ENCODE measurements around the gene AKT1S1. TPM values are rescaled to one million over a fixed set of nuclear protein-coding genes. Genes with fewer than 3 reads are reported as not detected.

Gene AKT1S1
- total RNA-seq, 4 donors from 2014 or later, result 23.8 to 56.8 (median 43.4) TPM

GRCh38 chr19:49833599-49833998 lies 43.6 kb downstream of the AKT1S1 start:
- Histone ChIP-seq H3K9me3 (no peaks in the 10 kb centered on the region), H3K4me1 (peaks cover 29 to 34% of the 10 kb centered on the region in 2 donors), H3K27ac (peak overlapping the region; percentile 94 to 96 (median 94)), H3K36me3 (peaks cover 0 to 67% of the 10 kb centered on the region in 2 donors), H3K4me3 (no peak overlapping the region), H3K27me3 (no peaks in the 10 kb centered on the region)
- intact Hi-C loops (cut with DNase I; ENCODE audit: low total_unique reads) (no loop called here), in situ Hi-C loops (cut with MboI; ENCODE audit: low sequenced_read_pairs in 4 of 4) (no loop called here)
- peak; percentile 87 for ATAC-seq
- peak; percentile 91 to 93 for DNase-seq
- peak in 1 of 2 donors; percentile 39 for TF ChIP-seq POLR2A (IDR thresholded peaks at IDR 0.05)
- no peak for TF ChIP-seq CTCF (IDR thresholded peaks at IDR 0.05 in 4 of 5, conservative IDR thresholded peaks at IDR 0.05 in 1 of 5)

GRCh38 chr19:49832556-49832955 lies 44.6 kb downstream of the AKT1S1 start:
- TF ChIP-seq CTCF (IDR thresholded peaks at IDR 0.05 in 4 of 5, conservative IDR thresholded peaks at IDR 0.05 in 1 of 5), result no peak
- no peak for TF ChIP-seq POLR2A (IDR thresholded peaks at IDR 0.05)
- DNase-seq (no peak), ATAC-seq (no peak)
- H3K27ac ChIP-seq, result peak overlapping the region; percentile 94 to 96 (median 94)
- peaks cover 33 to 43% of the 10 kb centered on the region in 2 donors for H3K4me1 ChIP-seq
- intact Hi-C loops (cut with DNase I; ENCODE audit: low total_unique reads), result no loop called here
- H3K9me3 ChIP-seq, result no peaks in the 10 kb centered on the region
- H3K36me3 ChIP-seq, result peaks cover 0 to 56% of the 10 kb centered on the region in 2 donors
- no peaks in the 10 kb centered on the region for H3K27me3 ChIP-seq
- H3K4me3 ChIP-seq, result no peak overlapping the region
- in situ Hi-C loops (cut with MboI; ENCODE audit: low sequenced_read_pairs in 4 of 4), result no loop called here

DNA sequence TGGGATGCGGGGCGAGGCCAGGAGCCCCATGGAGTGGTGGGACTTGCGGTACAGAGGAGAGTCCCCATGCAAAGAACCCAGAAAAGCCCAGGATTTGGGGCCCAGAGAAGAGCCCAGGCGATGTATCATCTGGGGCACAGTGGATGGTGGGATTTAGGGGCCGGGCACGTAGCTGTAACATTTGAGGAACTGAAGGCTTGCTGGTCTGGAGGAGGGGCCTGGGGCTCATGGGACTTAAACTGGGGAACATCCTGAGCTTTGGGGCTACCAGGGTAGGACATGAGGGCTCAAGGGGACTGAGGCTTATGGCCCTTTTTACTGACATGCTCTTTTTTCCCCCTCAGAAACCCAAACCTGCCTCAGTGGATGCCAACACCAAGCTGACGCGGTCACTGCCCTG lies 45.6 kb downstream of the AKT1S1 start:
- peak overlapping the region; percentile 94 to 96 (median 94) for H3K27ac ChIP-seq
- peaks cover 0 to 46% of the 10 kb centered on the region in 2 donors for H3K36me3 ChIP-seq
- intact Hi-C loops (cut with DNase I; ENCODE audit: low total_unique reads), result no loop called here

DNA sequence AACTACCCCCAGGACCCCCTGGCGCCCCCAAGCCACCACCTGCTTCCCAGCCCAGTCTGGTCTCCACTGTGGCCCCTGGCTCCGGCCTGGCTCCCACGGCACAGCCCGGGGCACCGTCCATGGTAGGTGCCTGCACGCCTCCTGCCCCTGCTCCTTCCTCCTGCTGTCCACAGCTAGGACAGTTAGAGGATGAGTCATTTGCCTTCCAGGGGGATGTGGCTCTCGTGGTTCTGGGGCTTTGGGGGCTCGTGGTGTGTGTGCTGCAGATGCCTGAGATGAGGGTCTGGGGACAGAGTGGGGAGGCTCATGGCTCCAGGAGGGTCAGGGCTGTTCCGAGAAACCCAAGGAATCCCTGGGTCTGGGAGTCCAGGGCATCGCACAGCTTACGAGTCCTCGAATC lies 46.4 kb downstream of the AKT1S1 start:
- Histone ChIP-seq H3K4me1 (peaks cover 33 to 54% of the 10 kb centered on the region in 2 donors), H3K27me3 (no peaks in the 10 kb centered on the region), H3K9me3 (no peaks in the 10 kb centered on the region), H3K36me3 (peaks cover 0 to 38% of the 10 kb centered on the region in 2 donors), H3K27ac (peak overlapping the region; percentile 94 to 96 (median 94)), H3K4me3 (no peak overlapping the region)
- DNase-seq (no peak), ATAC-seq (no peak)
- in situ Hi-C loops (cut with MboI; ENCODE audit: low sequenced_read_pairs in 4 of 4) (no loop called here), intact Hi-C loops (cut with DNase I; ENCODE audit: low total_unique reads) (no loop called here)
- TF ChIP-seq POLR2A (IDR thresholded peaks at IDR 0.05) (no peak), CTCF (IDR thresholded peaks at IDR 0.05 in 4 of 5, conservative IDR thresholded peaks at IDR 0.05 in 1 of 5) (no peak)

More for the DNA sequence above, 45.6 kb downstream of the AKT1S1 start:
- ATAC-seq (no peak), DNase-seq (no peak)
- TF ChIP-seq CTCF (IDR thresholded peaks at IDR 0.05 in 4 of 5, conservative IDR thresholded peaks at IDR 0.05 in 1 of 5), result no peak
- no peak for TF ChIP-seq POLR2A (IDR thresholded peaks at IDR 0.05)
- Histone ChIP-seq H3K4me1 (peaks cover 33 to 48% of the 10 kb centered on the region in 2 donors), H3K27me3 (no peaks in the 10 kb centered on the region), H3K9me3 (no peaks in the 10 kb centered on the region), H3K4me3 (no peak overlapping the region)
- in situ Hi-C loops (cut with MboI; ENCODE audit: low sequenced_read_pairs in 4 of 4), result no loop called here

GRCh38 chr19:49829721-49830120 lies 47.4 kb downstream of the AKT1S1 start:
- Histone ChIP-seq H3K27ac (peak overlapping the region; percentile 87 to 96 (median 94)), H3K9me3 (no peaks in the 10 kb centered on the region), H3K36me3 (peaks cover 0 to 28% of the 10 kb centered on the region in 2 donors), H3K4me3 (no peak overlapping the region), H3K4me1 (peaks cover 33 to 57% of the 10 kb centered on the region in 2 donors), H3K27me3 (no peaks in the 10 kb centered on the region)
- ATAC-seq (no peak), DNase-seq (no peak)
- in situ Hi-C loops (cut with MboI; ENCODE audit: low sequenced_read_pairs in 4 of 4), result no loop called here
- TF ChIP-seq POLR2A (IDR thresholded peaks at IDR 0.05) (no peak), CTCF (IDR thresholded peaks at IDR 0.05 in 4 of 5, conservative IDR thresholded peaks at IDR 0.05 in 1 of 5) (no peak)
- intact Hi-C loops (cut with DNase I; ENCODE audit: low total_unique reads), result loop anchor here (2.0 kb wide), 1 partner anchor 13 kb away; no protein-coding TSS in a partner anchor
